HCT116 (cell line): Measurements from ENCODE around the gene ROBO1. TPM values are rescaled to one million over a fixed set of nuclear protein-coding genes. Genes with fewer than 3 reads are reported as not detected.

Experiments
- ATAC-seq: fragments of 200-7000 bp; cut with Tn5 transposase; 2 replicates; pipeline ENCODE4 v1.9.1; 2020; ENCODE audit warnings: mild to moderate bottlenecking, moderate library complexity
- BruUV-seq: library from RNA; stranded (reverse); fragments of 400-500 nt; replicated peaks from 2 replicates; lab custom pipeline; 2021; lab: Mats Ljungman, UMichigan
- CTCF ChIA-PET: fragments of 300-600 bp; sonication (Branson Sonifier 250); formaldehyde crosslinking; loops from one replicate; lab custom pipeline; 2021; ENCODE audit warnings: antibody characterized with exemption; lab: Charles Lee
- POLR2A ChIA-PET: fragments of 300-600, 350-600 bp; sonication (Branson Sonifier 250); formaldehyde crosslinking; loops from one replicate; lab custom pipeline; 2021; ENCODE audit warnings: antibody characterized with exemption; lab: Charles Lee
- RAD21 ChIA-PET, 2 experiments: fragments of 300-600 bp; sonication (Branson Sonifier 250); formaldehyde crosslinking; loops; one replicate each; lab custom pipeline; 2023; ENCODE audit warnings: low total read pairs in 2 of 2; ENCODE audit not compliant: uncharacterized antibody in 2 of 2, unreplicated experiment in 2 of 2, low non-redundant PET in 1 of 2; lab: Charles Lee
- DNase-seq: peaks from one replicate; pipeline ENCODE4 v3.0.0-alpha.2; 2010; ENCODE audit warnings: low read depth, low spot score
- H2AFZ ChIP-seq: fragments of 200-600 bp; shearing (Covaris generic), sonication (generic); 2 replicates; pipeline ENCODE4 v1.6.1; 2017; ENCODE audit warnings: low read depth, mixed run types, mixed read lengths, antibody characterized with exemption, low read length; ENCODE audit not compliant: poor library complexity, severe bottlenecking
- H3K27ac ChIP-seq: 2 replicates; pipeline ENCODE4 v1.5.1; 2012; ENCODE audit warnings: low read depth, low read length
- H3K27me3 ChIP-seq: fragments of 200-600 bp; sonication (generic); 2 replicates; pipeline ENCODE4 v1.6.1; 2016; ENCODE audit warnings: mixed run types, low read length, mixed read lengths; ENCODE audit not compliant: insufficient read depth
- H3K36me3 ChIP-seq, 2 experiments: fragments of 200-500 bp in 1 of 2; fragments of 200-600 bp in 1 of 2; sonication (Bioruptor generic) in 1 of 2; sonication (generic) in 1 of 2; 2 replicates each; pipeline versions ENCODE4 v1.5.1 to v1.6.1; 2014 to 2016; ENCODE audit warnings: low read length in 2 of 2, inconsistent platforms in 1 of 2, mixed read lengths in 1 of 2, mixed run types in 1 of 2; ENCODE audit not compliant: insufficient read depth in 2 of 2, control insufficient read depth in 1 of 2
- H3K4me1 ChIP-seq, 2 experiments: fragments of 200-600 bp in 1 of 2; sonication (generic) in 1 of 2; 2 replicates each; pipeline versions ENCODE4 v1.5.1 to v1.6.1; 2012 to 2017; ENCODE audit warnings: low read length in 2 of 2, inconsistent platforms in 1 of 2, mild to moderate bottlenecking in 1 of 2, mixed read lengths in 1 of 2, mixed run types in 1 of 2, moderate library complexity in 1 of 2; ENCODE audit not compliant: insufficient read depth in 2 of 2, control insufficient read depth in 1 of 2
- H3K4me2 ChIP-seq: fragments of 200-600 bp; sonication (generic); 2 replicates; pipeline ENCODE4 v1.6.1; 2017; ENCODE audit warnings: mixed run types, low read length, mixed read lengths
- H3K4me3 ChIP-seq, 2 experiments: fragments of 200-600 bp in 1 of 2; sonication (generic) in 1 of 2; replicated peaks in 1 of 2; 2 replicates each; pipeline ENCODE4 v1.5.1; 2011 to 2016; ENCODE audit warnings: low read length in 2 of 2, control low read depth in 1 of 2, low read depth in 1 of 2, mild to moderate bottlenecking in 1 of 2, mixed read lengths in 1 of 2, mixed run types in 1 of 2
- H3K79me2 ChIP-seq: fragments of 200-600 bp; sonication (generic); 2 replicates; pipeline ENCODE4 v1.6.1; 2017; ENCODE audit warnings: mild to moderate bottlenecking, mixed run types, low read length, moderate library complexity, mixed read lengths; ENCODE audit not compliant: insufficient read depth
- H3K9ac ChIP-seq: fragments of 200-600 bp; sonication (generic); 2 replicates; pipeline ENCODE4 v1.6.1; 2016; ENCODE audit warnings: low read length, mixed read lengths
- H3K9me2 ChIP-seq: fragments of 200-600 bp; sonication (generic), shearing (Covaris generic); 2 replicates; pipeline ENCODE4 v1.6.1; 2017; ENCODE audit warnings: mixed run types, mild to moderate bottlenecking, moderate library complexity; ENCODE audit not compliant: insufficient read depth
- H3K9me3 ChIP-seq, 2 experiments: fragments of 200-500 bp in 1 of 2; fragments of 200-600 bp in 1 of 2; sonication (Bioruptor generic) in 1 of 2; sonication (generic) in 1 of 2; 2 replicates each; pipeline ENCODE4 v1.6.1; 2014 to 2017; ENCODE audit warnings: low read length in 2 of 2, mixed read lengths in 2 of 2, inconsistent platforms in 1 of 2, low read depth in 1 of 2, mild to moderate bottlenecking in 1 of 2, mixed run types in 1 of 2, moderate library complexity in 1 of 2; ENCODE audit not compliant: control insufficient read depth in 1 of 2, insufficient read depth in 1 of 2
- H4K20me1 ChIP-seq: fragments of 200-600 bp; sonication (generic), shearing (Covaris generic); 2 replicates; pipeline ENCODE4 v1.6.1; 2017; ENCODE audit warnings: mixed run types, mild to moderate bottlenecking, moderate library complexity; ENCODE audit not compliant: insufficient read depth
- CBX3 ChIP-seq: IDR thresholded peaks from 2 replicates; pipeline ENCODE4 v1.6.1; 2012; ENCODE audit warnings: low read depth
- CEBPB ChIP-seq: IDR thresholded peaks from 2 replicates; pipeline ENCODE4 v1.6.1; 2012; ENCODE audit warnings: low read depth
- EGR1 ChIP-seq: IDR thresholded peaks from 2 replicates; pipeline ENCODE4 v1.6.1; 2012; ENCODE audit warnings: low read depth
- ELF1 ChIP-seq: IDR thresholded peaks from 2 replicates; pipeline ENCODE4 v1.6.1; 2012; ENCODE audit warnings: low read depth, borderline replicate concordance
- EZH2 ChIP-seq: fragments of 200-600 bp; sonication (generic); IDR thresholded peaks from 2 replicates; pipeline ENCODE4 v1.6.1; 2017; ENCODE audit warnings: antibody characterized with exemption, mixed run types
- EZH2phosphoT487 ChIP-seq: fragments of 200-600 bp; IDR thresholded peaks from 2 replicates; pipeline ENCODE4 v1.6.1; 2018; ENCODE audit warnings: antibody characterized with exemption, borderline replicate concordance
- JUND ChIP-seq: IDR thresholded peaks from 2 replicates; pipeline ENCODE4 v1.6.1; 2012
- POLR2A ChIP-seq: IDR thresholded peaks from 2 replicates; pipeline ENCODE4 v1.7.0; 2011; ENCODE audit warnings: borderline replicate concordance; ENCODE audit not compliant: insufficient read depth, insufficient read length; ENCODE audit errors: extremely low read depth
- POLR2AphosphoS5 ChIP-seq: IDR thresholded peaks from 2 replicates; pipeline ENCODE4 v1.6.1; 2011; ENCODE audit warnings: mild to moderate bottlenecking, low read depth, low read length, moderate library complexity
- TCF7L2 ChIP-seq: IDR thresholded peaks from 2 replicates; pipeline ENCODE4 v1.7.0; 2011; ENCODE audit warnings: borderline replicate concordance, inconsistent platforms; ENCODE audit not compliant: insufficient read depth, insufficient read length; ENCODE audit errors: extremely low read depth
- YY1 ChIP-seq: IDR thresholded peaks from 2 replicates; pipeline ENCODE4 v1.6.1; 2011; ENCODE audit warnings: low read length, low read depth, moderate library complexity, mild to moderate bottlenecking; ENCODE audit not compliant: insufficient replicate concordance; ENCODE audit errors: extremely low read depth
- intact Hi-C: fragments of 100-400 bp; cut with micrococcal nuclease; formaldehyde crosslinking; loops from 2 replicates; pipeline ENCODE4 v1.10.0; 2022
- total RNA-seq: library from RNA; stranded (reverse); gene quantifications from one replicate; pipeline ENCODE4 v1.2.1, GENCODE V29; 2021; ENCODE audit not compliant: unreplicated experiment
- TF ChIP-seq, protein P1 (sequence below): IDR thresholded peaks from 2 replicates; pipeline ENCODE4 v1.6.1; 2012
- TF ChIP-seq, protein P2 (sequence below), 3 experiments: fragments of 200-600 bp in 1 of 3; sonication (generic) in 1 of 3; IDR thresholded peaks in 2 of 3; conservative IDR thresholded peaks in 1 of 3; 2 replicates each; pipeline ENCODE4 v1.5.1; 2012 to 2017; ENCODE audit warnings: low read depth in 2 of 3, low read length in 2 of 3, antibody characterized with exemption in 1 of 3, borderline replicate concordance in 1 of 3, control low read depth in 1 of 3, mild to moderate bottlenecking in 1 of 3, mixed read lengths in 1 of 3, mixed run types in 1 of 3, moderate library complexity in 1 of 3; ENCODE audit not compliant: insufficient read depth in 1 of 3

ROBO1 gene
- total RNA-seq, 1 experiment from 2014 or later, result 0.27 TPM

DNA sequence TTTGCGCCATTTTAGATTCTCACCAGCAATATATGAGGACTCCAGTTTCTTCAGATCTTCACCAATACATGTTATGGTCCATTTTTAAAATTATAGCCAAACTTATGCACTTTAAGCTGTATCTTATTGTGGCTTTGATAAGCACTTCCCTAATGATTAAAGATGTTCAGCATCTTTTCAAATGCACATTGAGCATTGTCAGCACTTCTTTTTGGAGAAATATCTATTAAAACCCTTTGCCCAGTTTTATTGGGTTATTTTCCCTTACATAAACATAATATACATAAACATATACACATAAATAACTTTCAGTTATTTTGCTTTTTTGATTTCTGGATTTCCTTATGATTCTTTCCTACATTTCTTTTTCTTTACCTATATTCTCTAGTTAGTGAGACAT lies 83.8 kb downstream of the ROBO1 start:
- H3K4me1 ChIP-seq, result no peaks in the 10 kb centered on the region
- no peaks in the 10 kb centered on the region for H4K20me1 ChIP-seq
- ChIA-PET RAD21 (no interaction called here), POLR2A (no interaction called here), CTCF (no interaction called here)
- H3K79me2 ChIP-seq, result no peaks in the 10 kb centered on the region
- no peak overlapping the region for H3K4me3 ChIP-seq
- no peak overlapping the region for H3K4me2 ChIP-seq
- no peaks in the 10 kb centered on the region for H3K9me2 ChIP-seq
- intact Hi-C loops, result no loop called here
- no peaks in the 10 kb centered on the region for H3K27me3 ChIP-seq
- no peaks in the 10 kb centered on the region for H3K36me3 ChIP-seq
- DNase-seq (no peak), ATAC-seq (no peak)
- H3K27ac ChIP-seq, result no peak overlapping the region
- peaks cover 11 to 20% of the 10 kb centered on the region in 2 experiments; a peak in 2 of 4 replicates for H3K9me3 ChIP-seq
- no peak overlapping the region for H3K9ac ChIP-seq
- no peak for TF ChIP-seq TCF7L2
- TF ChIP-seq, protein P1, sequence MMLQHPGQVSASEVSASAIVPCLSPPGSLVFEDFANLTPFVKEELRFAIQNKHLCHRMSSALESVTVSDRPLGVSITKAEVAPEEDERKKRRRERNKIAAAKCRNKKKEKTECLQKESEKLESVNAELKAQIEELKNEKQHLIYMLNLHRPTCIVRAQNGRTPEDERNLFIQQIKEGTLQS, result no peak
- no peak for TF ChIP-seq EGR1
- TF ChIP-seq CBX3, result no peak
- no peak overlapping the region for H2AFZ ChIP-seq
- BruUV-seq, result no TSS peak

DNA sequence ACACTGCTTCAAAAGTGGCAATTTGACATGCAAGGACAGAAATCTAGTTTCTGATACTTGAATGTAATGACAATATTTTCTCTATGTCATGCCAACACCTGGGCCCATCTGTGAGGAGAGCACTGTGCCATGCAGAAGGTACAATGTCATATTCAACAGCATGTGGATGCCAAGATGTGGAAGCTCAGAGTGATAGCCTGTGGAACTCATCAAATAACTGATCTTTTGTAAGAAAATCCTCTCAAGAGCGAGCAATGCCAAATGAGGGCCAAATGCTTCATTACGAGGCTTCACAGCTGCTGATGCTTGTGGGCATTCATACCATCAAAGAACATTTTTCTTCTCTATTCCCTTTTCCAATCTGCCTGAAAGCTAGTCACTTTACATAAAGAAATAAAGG lies 95.1 kb downstream of the ROBO1 start:
- BruUV-seq, result no TSS peak
- intact Hi-C loops, result no loop called here
- peaks cover 13 to 18% of the 10 kb centered on the region in 2 experiments; a peak in 2 of 4 replicates for H3K9me3 ChIP-seq
- RAD21 ChIA-PET, result no interaction called here
- H3K79me2 ChIP-seq, result no peaks in the 10 kb centered on the region
- no peaks in the 10 kb centered on the region for H4K20me1 ChIP-seq
- H3K36me3 ChIP-seq, result no peaks in the 10 kb centered on the region
- H3K9ac ChIP-seq, result no peak overlapping the region
- H2AFZ ChIP-seq, result no peak overlapping the region
- ATAC-seq, result no peak
- H3K27me3 ChIP-seq, result no peaks in the 10 kb centered on the region
- POLR2A ChIA-PET, result no interaction called here
- H3K4me2 ChIP-seq, result no peak overlapping the region
- CTCF ChIA-PET, result no interaction called here
- no peak for TF ChIP-seq POLR2A
- TF ChIP-seq EGR1, result no peak
- TF ChIP-seq JUND, result no peak
- TF ChIP-seq EZH2, result no peak
- TF ChIP-seq POLR2AphosphoS5, result no peak
- no peak for TF ChIP-seq ELF1
- TF ChIP-seq EZH2phosphoT487, result no peak
- no peak for TF ChIP-seq CEBPB
- no peak for TF ChIP-seq YY1
- TF ChIP-seq, protein P2, sequence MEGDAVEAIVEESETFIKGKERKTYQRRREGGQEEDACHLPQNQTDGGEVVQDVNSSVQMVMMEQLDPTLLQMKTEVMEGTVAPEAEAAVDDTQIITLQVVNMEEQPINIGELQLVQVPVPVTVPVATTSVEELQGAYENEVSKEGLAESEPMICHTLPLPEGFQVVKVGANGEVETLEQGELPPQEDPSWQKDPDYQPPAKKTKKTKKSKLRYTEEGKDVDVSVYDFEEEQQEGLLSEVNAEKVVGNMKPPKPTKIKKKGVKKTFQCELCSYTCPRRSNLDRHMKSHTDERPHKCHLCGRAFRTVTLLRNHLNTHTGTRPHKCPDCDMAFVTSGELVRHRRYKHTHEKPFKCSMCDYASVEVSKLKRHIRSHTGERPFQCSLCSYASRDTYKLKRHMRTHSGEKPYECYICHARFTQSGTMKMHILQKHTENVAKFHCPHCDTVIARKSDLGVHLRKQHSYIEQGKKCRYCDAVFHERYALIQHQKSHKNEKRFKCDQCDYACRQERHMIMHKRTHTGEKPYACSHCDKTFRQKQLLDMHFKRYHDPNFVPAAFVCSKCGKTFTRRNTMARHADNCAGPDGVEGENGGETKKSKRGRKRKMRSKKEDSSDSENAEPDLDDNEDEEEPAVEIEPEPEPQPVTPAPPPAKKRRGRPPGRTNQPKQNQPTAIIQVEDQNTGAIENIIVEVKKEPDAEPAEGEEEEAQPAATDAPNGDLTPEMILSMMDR (IDR thresholded peaks at IDR 0.05 in 2 of 3, conservative IDR thresholded peaks at IDR 0.05 in 1 of 3; ENCODE audit: borderline replicate concordance in 1 of 3, insufficient read depth in 1 of 3, low read depth in 2 of 3, low read length in 2 of 3), result no peak
- H3K4me3 ChIP-seq, result no peak overlapping the region
- H3K27ac ChIP-seq, result no peak overlapping the region
- no peaks in the 10 kb centered on the region for H3K9me2 ChIP-seq
- no peaks in the 10 kb centered on the region for H3K4me1 ChIP-seq
- no peak for DNase-seq
